Esophagus squamous epithelium (tissue), 5 donors: ENCODE data around the gene SH2D7. TPM values are rescaled to one million over a fixed set of nuclear protein-coding genes. Genes with fewer than 3 reads are reported as not detected.
A peak's percentile ranks its signal among the peaks of the same experiment; 100 is the strongest.

Source experiments
- DNase-seq: peaks from one replicate; lab custom pipeline; 2025; lab: John Stamatoyannopoulos, UW
- H3K27ac ChIP-seq, 4 donors: fragments of 200-600 bp; sonication (generic); one replicate each; pipeline ENCODE4 v1.5.1; 2016 to 2019; ENCODE audit warnings: mild to moderate bottlenecking in 1 of 4
- H3K27me3 ChIP-seq, 4 donors: fragments of 200-600 bp; sonication (generic); 1 replicate in 3 of 4; 2 replicates in 1 of 4; pipeline versions ENCODE4 v1.5.1 to v1.6.0; 2017 to 2021; ENCODE audit warnings: antibody characterized with exemption in 1 of 4
- H3K36me3 ChIP-seq, 3 donors: fragments of 200-600 bp; sonication (generic); one replicate each; pipeline ENCODE4 v1.5.1; 2016 to 2019
- H3K4me1 ChIP-seq, 3 donors: fragments of 200-600 bp; sonication (generic); one replicate each; pipeline ENCODE4 v1.5.1; 2017 to 2019
- H3K4me3 ChIP-seq, 4 donors: fragments of 200-600 bp; sonication (generic); 1 replicate in 3 of 4; 2 replicates in 1 of 4; pipeline ENCODE4 v1.5.1; 2016 to 2019; ENCODE audit warnings: mild to moderate bottlenecking in 2 of 4, moderate library complexity in 1 of 4
- H3K9me3 ChIP-seq, 3 donors: fragments of 200-600 bp; sonication (generic); one replicate each; pipeline ENCODE4 v1.5.1; 2016 to 2019
- POLR2A ChIP-seq, 4 donors: fragments of 450-650 bp; IDR thresholded peaks; one replicate each; pipeline ENCODE4 v1.6.1; 2017; ENCODE audit warnings: antibody characterized with exemption in 4 of 4, mild to moderate bottlenecking in 4 of 4, moderate library complexity in 3 of 4
- WGBS, 2 donors: methylation state at CpG; one replicate each; pipeline ENCODE4 v1.1.5; 2018; 5-methylcytosine and 5-hydroxymethylcytosine counted together
- intact Hi-C: fragments of 100-400 bp; cut with DNase I; formaldehyde crosslinking; loops from one replicate; pipeline ENCODE4 v1.15.0; 2022
- total RNA-seq, 4 donors: library from RNA; depleted of rRNA; stranded (reverse); fragments of >200 nt; gene quantifications; one replicate each; pipeline ENCODE4 v1.1.0, GENCODE V29; 2016
- TF ChIP-seq, protein P1 (sequence below), 6 experiments: fragments of 450-650 bp in 4 of 6; fragments of 200-600 bp in 2 of 6; sonication (generic) in 2 of 6; IDR thresholded peaks; one replicate each; pipeline ENCODE4 v1.5.1; 2016 to 2019; ENCODE audit warnings: antibody characterized with exemption in 6 of 6, mild to moderate bottlenecking in 4 of 6, moderate library complexity in 4 of 6
- donor health status: DM: yes; HTN: yes; CAD: no.

Gene SH2D7
- total RNA-seq, 4 donors from 2014 or later = not detected

DNA sequence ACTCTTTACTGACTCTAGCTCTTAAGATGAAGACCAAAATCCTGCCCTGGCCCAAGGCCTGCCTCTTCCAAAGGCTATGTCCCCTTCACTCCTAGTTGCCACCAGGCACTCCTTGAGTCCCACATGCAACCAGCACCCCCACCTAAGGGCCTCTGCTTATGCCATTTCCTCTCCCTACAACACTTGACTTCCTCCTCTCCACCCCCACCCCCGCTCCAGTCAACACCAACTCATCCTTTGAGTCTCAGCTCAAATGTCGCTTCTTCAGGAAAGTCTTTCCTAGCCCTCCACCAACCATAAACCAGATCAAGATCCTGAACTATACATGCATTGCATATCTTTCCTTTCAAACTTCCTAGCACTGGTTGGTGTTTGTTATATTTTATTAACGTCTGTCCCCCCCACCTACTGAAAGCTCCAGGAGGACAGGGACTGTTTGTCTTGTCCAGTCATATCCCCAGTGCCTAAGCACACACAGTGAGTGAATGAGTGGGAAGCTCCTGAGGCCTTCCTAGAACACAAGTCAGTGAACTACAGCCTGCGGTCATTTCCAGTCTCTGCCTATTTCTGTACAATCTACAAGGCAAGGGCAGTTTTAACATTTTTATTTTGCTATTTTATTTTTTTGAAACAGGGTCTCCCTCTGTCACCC is 22.2 kb upstream of the SH2D7 start:
- TF ChIP-seq, protein P1, sequence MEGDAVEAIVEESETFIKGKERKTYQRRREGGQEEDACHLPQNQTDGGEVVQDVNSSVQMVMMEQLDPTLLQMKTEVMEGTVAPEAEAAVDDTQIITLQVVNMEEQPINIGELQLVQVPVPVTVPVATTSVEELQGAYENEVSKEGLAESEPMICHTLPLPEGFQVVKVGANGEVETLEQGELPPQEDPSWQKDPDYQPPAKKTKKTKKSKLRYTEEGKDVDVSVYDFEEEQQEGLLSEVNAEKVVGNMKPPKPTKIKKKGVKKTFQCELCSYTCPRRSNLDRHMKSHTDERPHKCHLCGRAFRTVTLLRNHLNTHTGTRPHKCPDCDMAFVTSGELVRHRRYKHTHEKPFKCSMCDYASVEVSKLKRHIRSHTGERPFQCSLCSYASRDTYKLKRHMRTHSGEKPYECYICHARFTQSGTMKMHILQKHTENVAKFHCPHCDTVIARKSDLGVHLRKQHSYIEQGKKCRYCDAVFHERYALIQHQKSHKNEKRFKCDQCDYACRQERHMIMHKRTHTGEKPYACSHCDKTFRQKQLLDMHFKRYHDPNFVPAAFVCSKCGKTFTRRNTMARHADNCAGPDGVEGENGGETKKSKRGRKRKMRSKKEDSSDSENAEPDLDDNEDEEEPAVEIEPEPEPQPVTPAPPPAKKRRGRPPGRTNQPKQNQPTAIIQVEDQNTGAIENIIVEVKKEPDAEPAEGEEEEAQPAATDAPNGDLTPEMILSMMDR (IDR thresholded peaks at IDR 0.05) = no peak
- TF ChIP-seq POLR2A (IDR thresholded peaks at IDR 0.05) = no peak
- H3K4me1 ChIP-seq = peaks cover 44 to 100% (median 73%) of the 10 kb centered on the region in 3 donors
- peak overlapping the region in 3 of 4 donors; percentile 64 to 90 (median 87) for H3K27ac ChIP-seq
- no peaks in the 10 kb centered on the region for H3K27me3 ChIP-seq
- intact Hi-C loops = no loop called here
- H3K36me3 ChIP-seq = no peaks in the 10 kb centered on the region
- no peak overlapping the region for H3K4me3 ChIP-seq
- no peak for DNase-seq
- H3K9me3 ChIP-seq = no peaks in the 10 kb centered on the region
- WGBS, 2 donors = 68 to 71% methylated on average over 4 of the region's 4 CpGs

DNA sequence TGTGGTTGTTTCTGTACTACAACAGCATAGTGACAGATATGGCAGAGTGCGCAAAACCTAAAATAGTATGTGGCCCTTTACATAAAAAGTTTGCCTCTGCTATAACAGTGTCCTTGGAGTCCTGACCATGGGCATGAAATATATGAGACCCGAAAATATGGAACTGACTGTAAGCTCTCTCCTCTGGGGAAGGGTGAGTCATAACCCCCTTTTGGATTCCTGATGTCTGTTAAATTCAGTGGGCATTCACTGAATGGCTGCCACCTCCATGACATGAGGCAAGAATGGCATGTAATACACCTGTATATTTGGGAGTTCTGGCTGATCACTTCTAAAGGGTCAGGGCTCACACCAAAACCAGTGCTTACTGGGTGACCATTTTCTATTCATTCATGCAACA is 21.0 kb upstream of the SH2D7 start:
- Histone ChIP-seq H3K27ac (peak overlapping the region in 3 of 4 donors; percentile 48 to 82 (median 54)), H3K9me3 (no peaks in the 10 kb centered on the region), H3K27me3 (no peaks in the 10 kb centered on the region), H3K4me3 (no peak overlapping the region), H3K4me1 (peaks cover 41 to 100% (median 72%) of the 10 kb centered on the region in 3 donors), H3K36me3 (no peaks in the 10 kb centered on the region)
- intact Hi-C loops = no loop called here
- no peak for DNase-seq
- TF ChIP-seq POLR2A (IDR thresholded peaks at IDR 0.05) = no peak
- TF ChIP-seq, protein P1 (IDR thresholded peaks at IDR 0.05) = no peak
- 53 to 84% methylated on average over 2 of the region's 2 CpGs for WGBS, 2 donors

DNA sequence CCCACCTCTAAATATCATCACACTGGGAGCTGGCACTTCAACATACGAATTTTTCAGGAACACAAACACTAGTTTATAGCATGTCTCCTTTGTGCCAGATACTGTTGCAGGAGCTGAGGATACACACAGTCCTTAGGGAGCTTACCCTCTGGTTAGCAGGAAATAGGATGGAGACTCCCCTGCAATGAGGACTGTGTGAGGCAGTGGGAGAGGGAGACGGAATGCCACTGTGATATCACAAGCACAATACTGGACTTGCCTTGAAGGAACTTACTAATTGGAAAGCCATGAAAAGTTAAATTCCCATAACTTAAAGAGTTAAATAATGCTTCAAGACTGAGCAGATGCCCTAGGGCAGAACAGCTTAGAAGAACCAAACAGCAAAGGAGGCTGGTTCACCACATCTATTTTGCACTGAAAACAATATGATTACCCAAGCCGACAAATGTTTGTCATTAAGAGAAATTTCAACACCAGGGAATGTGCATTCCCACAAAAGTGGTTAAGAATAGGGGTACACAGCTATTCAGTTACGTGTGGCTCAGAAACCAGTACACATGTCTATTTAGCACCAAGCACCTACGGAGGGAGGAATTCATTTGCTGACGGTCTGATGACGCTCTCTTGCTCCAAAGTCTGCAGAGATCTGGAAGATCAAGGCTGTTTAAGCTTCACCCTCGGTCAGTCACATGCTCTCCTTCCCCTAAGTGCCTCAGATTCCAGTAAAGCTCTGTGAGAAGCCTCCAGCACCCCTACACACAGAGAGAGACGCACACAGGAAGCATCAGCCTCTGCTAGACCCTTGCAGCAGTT is 20.1 kb upstream of the SH2D7 start:
- DNase-seq = no peak
- H3K4me1 ChIP-seq = peaks cover 41 to 97% (median 65%) of the 10 kb centered on the region in 3 donors

DNA sequence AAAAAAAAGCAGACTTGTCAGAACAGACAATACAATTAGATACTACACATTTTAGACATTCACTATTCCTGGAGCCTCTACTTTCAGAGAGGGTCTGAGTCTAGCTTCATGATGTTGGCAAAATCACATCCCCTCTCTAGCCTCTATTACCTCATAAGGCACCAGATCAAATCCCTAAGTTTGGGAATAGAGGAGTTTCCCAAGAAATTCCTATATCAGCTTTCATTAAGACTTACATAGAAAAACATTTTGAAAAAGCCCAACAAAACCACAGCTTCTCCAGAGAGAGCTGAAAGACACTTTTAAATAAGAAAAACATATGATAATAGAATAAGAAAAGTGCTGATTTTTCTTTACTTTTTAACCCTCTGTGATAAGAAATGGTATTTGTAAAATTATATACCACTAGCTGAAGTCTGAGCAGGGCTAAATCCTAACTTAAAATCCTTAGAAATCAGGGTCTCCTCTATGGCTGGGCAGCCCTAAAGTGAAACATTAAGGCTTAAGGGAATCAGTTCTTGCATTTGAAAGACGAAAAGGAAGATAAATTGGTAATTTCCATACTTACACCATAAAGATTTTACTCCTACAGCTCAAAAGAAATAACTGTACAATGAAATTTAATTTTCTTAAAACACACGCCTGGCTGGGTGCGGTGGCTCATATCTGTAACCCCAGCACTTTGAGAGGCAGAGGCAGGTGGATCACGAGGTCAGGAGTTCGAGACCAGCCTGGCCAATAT is 19.1 kb upstream of the SH2D7 start:
- Histone ChIP-seq H3K4me1 (peaks cover 36 to 94% (median 60%) of the 10 kb centered on the region in 3 donors), H3K27me3 (no peaks in the 10 kb centered on the region), H3K4me3 (peak overlapping the region in 1 of 4 donors; percentile 31), H3K27ac (peak overlapping the region; percentile 31 to 82 (median 51)), H3K9me3 (no peaks in the 10 kb centered on the region), H3K36me3 (no peaks in the 10 kb centered on the region)
- DNase-seq = no peak
- WGBS, 2 donors = 86 to 93% methylated on average over 5 of the region's 5 CpGs
- no peak for TF ChIP-seq POLR2A (IDR thresholded peaks at IDR 0.05)
- TF ChIP-seq, protein P1 (IDR thresholded peaks at IDR 0.05) = no peak
- intact Hi-C loops = no loop called here

More for the DNA sequence above, 20.1 kb upstream of the SH2D7 start:
- no peaks in the 10 kb centered on the region for H3K36me3 ChIP-seq
- peak in 1 of 4 donors; percentile 30 for TF ChIP-seq POLR2A (IDR thresholded peaks at IDR 0.05)
- TF ChIP-seq, protein P1 (IDR thresholded peaks at IDR 0.05) = no peak
- peak overlapping the region in 1 of 4 donors; percentile 31 for H3K4me3 ChIP-seq
- H3K27me3 ChIP-seq = no peaks in the 10 kb centered on the region
- 44 to 53% methylated on average over 7 to 8 of the region's 9 CpGs for WGBS, 2 donors
- no peaks in the 10 kb centered on the region for H3K9me3 ChIP-seq
- intact Hi-C loops = no loop called here
- peak overlapping the region; percentile 31 to 82 (median 51) for H3K27ac ChIP-seq
